WTC11 (cell line): ENCODE data around the gene PLA2G12A.
"Not testable (repeated sequence)": the region's sequence is repeated elsewhere in the genome, so short reads cannot be mapped to it uniquely, and the experiment has no call there.

Experiments
- ARID4B ChIP-seq: sonication (generic); formaldehyde crosslinking; IDR thresholded peaks from 2 replicates; pipeline ENCODE4 v1.8.0; 2023; ENCODE audit warnings: missing genetic modification reagents, mild to moderate bottlenecking, borderline replicate concordance
- CDX4 ChIP-seq: fragments of 250-450 bp; sonication (Bioruptor Pico); IDR thresholded peaks from 2 replicates; pipeline ENCODE4 v1.9.0; 2021; ENCODE audit warnings: moderate library complexity, mild to moderate bottlenecking, inconsistent platforms, borderline replicate concordance
- CREB1 ChIP-seq: sonication (generic); formaldehyde crosslinking; IDR thresholded peaks from 2 replicates; pipeline ENCODE4 v1.8.0; 2023; ENCODE audit warnings: mild to moderate bottlenecking, missing genetic modification reagents
- CTCF ChIP-seq: fragments of 200-600 bp; IDR thresholded peaks from 2 replicates; pipeline ENCODE4 v1.8.0; 2022; ENCODE audit warnings: antibody characterized with exemption
- ESRRA ChIP-seq: sonication (generic); formaldehyde crosslinking; IDR thresholded peaks from 2 replicates; pipeline ENCODE4 v1.8.1; 2022; ENCODE audit warnings: mild to moderate bottlenecking, missing genetic modification reagents, borderline replicate concordance
- FOXK1 ChIP-seq: sonication (generic); formaldehyde crosslinking; IDR thresholded peaks from 2 replicates; pipeline ENCODE4 v1.8.0; 2022; ENCODE audit warnings: mild to moderate bottlenecking, moderate library complexity, missing genetic modification reagents
- KAT7 ChIP-seq: sonication (generic); formaldehyde crosslinking; IDR thresholded peaks from 2 replicates; pipeline ENCODE4 v1.8.1; 2023; ENCODE audit warnings: missing genetic modification reagents, mild to moderate bottlenecking, borderline replicate concordance
- NR3C1 ChIP-seq: sonication (generic); formaldehyde crosslinking; conservative IDR thresholded peaks from 2 replicates; pipeline ENCODE4 v1.8.1; 2023; ENCODE audit warnings: low read depth, mild to moderate bottlenecking, missing genetic modification reagents
- PREB ChIP-seq: sonication (generic); formaldehyde crosslinking; IDR thresholded peaks from 2 replicates; pipeline ENCODE4 v1.8.1; 2022; ENCODE audit warnings: mild to moderate bottlenecking, missing genetic modification reagents, moderate library complexity, borderline replicate concordance
- SMAD3 ChIP-seq: sonication (generic); formaldehyde crosslinking; IDR thresholded peaks from 2 replicates; pipeline ENCODE4 v1.8.0; 2022; ENCODE audit warnings: missing genetic modification reagents, mild to moderate bottlenecking, borderline replicate concordance
- USF2 ChIP-seq: sonication (generic); formaldehyde crosslinking; IDR thresholded peaks from 2 replicates; pipeline ENCODE4 v1.8.1; 2023; ENCODE audit warnings: mild to moderate bottlenecking, missing genetic modification reagents, moderate library complexity
- ZMAT4 ChIP-seq: fragments of 250-450 bp; sonication (Bioruptor Pico); IDR thresholded peaks from 2 replicates; pipeline ENCODE4 v1.9.0; 2021; ENCODE audit warnings: mild to moderate bottlenecking
- ZNF121 ChIP-seq: sonication (generic); formaldehyde crosslinking; IDR thresholded peaks from 2 replicates; pipeline ENCODE4 v1.8.0; 2023; ENCODE audit warnings: missing genetic modification reagents
- ZNF138 ChIP-seq: sonication (generic); formaldehyde crosslinking; conservative IDR thresholded peaks from 2 replicates; pipeline ENCODE4 v1.8.1; 2022; ENCODE audit warnings: mild to moderate bottlenecking, moderate library complexity, missing genetic modification reagents

- not testable (repeated sequence) for TF ChIP-seq CTCF; PREB (CRISPR knock-in tag); CREB1 (CRISPR knock-in tag); ZMAT4 (CRISPR knock-in tag); KAT7; USF2 (CRISPR knock-in tag); CDX4; ARID4B (CRISPR knock-in tag); NR3C1 (CRISPR knock-in tag); ESRRA; ZNF138 (CRISPR knock-in tag); FOXK1 (CRISPR knock-in tag); ZNF121 (CRISPR knock-in tag); SMAD3 (CRISPR knock-in tag)
These were observed 51.4 kb downstream of the PLA2G12A start for GRCh38 chr4:109678472-109678871.
